HG03139 (cell line): Measurements from ENCODE around the gene FYN.

Experiments used
- ATAC-seq: cut with Tn5 transposase; IDR thresholded peaks from one replicate; pipeline ENCODE4 v1.9.1; 2021; ENCODE audit not compliant: unreplicated experiment

FYN gene

GRCh38 chr6:111773501-111774345 is 99.5 kb downstream of the FYN start:
- ATAC-seq = no peak

GRCh38 chr6:111772381-111772780 is 100.9 kb downstream of the FYN start:
- ATAC-seq = no peak

GRCh38 chr6:111771629-111772028 is 101.6 kb downstream of the FYN start:
- ATAC-seq = no peak

- no peak for ATAC-seq
Measured at GRCh38 chr6:111771094-111771432, 102.2 kb downstream of the FYN start.

GRCh38 chr6:111770263-111771093 is 102.8 kb downstream of the FYN start:
- ATAC-seq = no peak

GRCh38 chr6:111769365-111770152 is 103.7 kb downstream of the FYN start:
- ATAC-seq = no peak

GRCh38 chr6:111768431-111768770 is 104.9 kb downstream of the FYN start:
- ATAC-seq = no peak

- no peak for ATAC-seq
Measured at GRCh38 chr6:111767752-111768430, 105.4 kb downstream of the FYN start.

- ATAC-seq = no peak
Measured at GRCh38 chr6:111766201-111766857, 106.9 kb downstream of the FYN start.

GRCh38 chr6:111765763-111766162 is 107.5 kb downstream of the FYN start:
- no peak for ATAC-seq

- peak; percentile 79 for ATAC-seq
Measured at GRCh38 chr6:111764238-111765175, 108.7 kb downstream of the FYN start.

GRCh38 chr6:111763381-111763780 is 109.9 kb downstream of the FYN start:
- no peak for ATAC-seq

GRCh38 chr6:111761783-111762312 is 111.4 kb downstream of the FYN start:
- ATAC-seq = no peak

- ATAC-seq = no peak
Measured at GRCh38 chr6:111761212-111761611, 112.0 kb downstream of the FYN start.

GRCh38 chr6:111759836-111760785 is 113.1 kb downstream of the FYN start:
- ATAC-seq = no peak

GRCh38 chr6:111759331-111759835 is 113.9 kb downstream of the FYN start:
- no peak for ATAC-seq

GRCh38 chr6:111758608-111759329 is 114.5 kb downstream of the FYN start:
- no peak for ATAC-seq
